Thyroid gland (tissue), 4 donors: Measurements from ENCODE around the gene ACKR3.

Experiments used
- CTCF ChIP-seq, 6 experiments: fragments of 200-600 bp in 3 of 6; fragments of 450-650 bp in 3 of 6; sonication (generic) in 3 of 6; IDR thresholded peaks; one replicate each; pipeline ENCODE4 v1.5.1; 2016 to 2019; ENCODE audit warnings: antibody characterized with exemption in 6 of 6, mild to moderate bottlenecking in 2 of 6, inconsistent platforms in 1 of 6, moderate library complexity in 1 of 6
- POLR2A ChIP-seq, 2 donors: fragments of 450-650 bp; IDR thresholded peaks; one replicate each; pipeline ENCODE4 v1.6.1; 2017; ENCODE audit warnings: antibody characterized with exemption in 2 of 2, mild to moderate bottlenecking in 2 of 2, moderate library complexity in 1 of 2

- no peak for TF ChIP-seq CTCF (IDR thresholded peaks at IDR 0.05)
- TF ChIP-seq POLR2A (IDR thresholded peaks at IDR 0.05) = no peak
These were observed 31.9 kb downstream of the ACKR3 start for GRCh38 chr2:236601316-236602202.
